Measurements from ENCODE around the gene ARNT2.

The ARNT2 gene

DNA sequence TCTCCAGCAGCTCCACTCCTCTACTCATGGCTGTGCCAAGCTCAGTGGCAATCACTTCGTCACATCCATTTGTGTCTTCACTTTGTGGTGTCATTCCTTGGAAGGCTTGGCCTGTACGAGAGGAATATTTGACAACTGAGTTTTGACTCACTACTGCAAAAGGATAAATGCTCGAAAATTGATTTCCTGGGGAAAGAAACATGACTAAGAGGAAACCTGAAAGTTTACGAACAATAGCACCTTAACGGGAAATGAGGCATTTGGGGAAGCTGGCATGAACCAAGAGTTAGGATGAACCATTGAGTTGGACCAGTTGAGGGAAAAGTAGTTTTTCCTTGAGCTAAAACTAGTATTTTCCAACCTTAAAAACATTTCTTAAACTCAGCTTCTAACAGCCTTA, 216.7 kb downstream of the ARNT2 start:
- in situ Hi-C loops (cut with HindIII; ENCODE audit: low pct_ligation_motif_present, low sequenced_read_pairs), result no loop called here
- Histone ChIP-seq H3K36me3 (replicated peaks) (no peaks in the 10 kb centered on the region), H3K4me3 (ENCODE audit: low read depth, low read length) (no peak overlapping the region), H3K27me3 (replicated peaks) (no peaks in the 10 kb centered on the region), H3K27ac (no peak overlapping the region)
- no peak for DNase-seq
- TF ChIP-seq, protein P1, sequence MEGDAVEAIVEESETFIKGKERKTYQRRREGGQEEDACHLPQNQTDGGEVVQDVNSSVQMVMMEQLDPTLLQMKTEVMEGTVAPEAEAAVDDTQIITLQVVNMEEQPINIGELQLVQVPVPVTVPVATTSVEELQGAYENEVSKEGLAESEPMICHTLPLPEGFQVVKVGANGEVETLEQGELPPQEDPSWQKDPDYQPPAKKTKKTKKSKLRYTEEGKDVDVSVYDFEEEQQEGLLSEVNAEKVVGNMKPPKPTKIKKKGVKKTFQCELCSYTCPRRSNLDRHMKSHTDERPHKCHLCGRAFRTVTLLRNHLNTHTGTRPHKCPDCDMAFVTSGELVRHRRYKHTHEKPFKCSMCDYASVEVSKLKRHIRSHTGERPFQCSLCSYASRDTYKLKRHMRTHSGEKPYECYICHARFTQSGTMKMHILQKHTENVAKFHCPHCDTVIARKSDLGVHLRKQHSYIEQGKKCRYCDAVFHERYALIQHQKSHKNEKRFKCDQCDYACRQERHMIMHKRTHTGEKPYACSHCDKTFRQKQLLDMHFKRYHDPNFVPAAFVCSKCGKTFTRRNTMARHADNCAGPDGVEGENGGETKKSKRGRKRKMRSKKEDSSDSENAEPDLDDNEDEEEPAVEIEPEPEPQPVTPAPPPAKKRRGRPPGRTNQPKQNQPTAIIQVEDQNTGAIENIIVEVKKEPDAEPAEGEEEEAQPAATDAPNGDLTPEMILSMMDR (IDR thresholded peaks at IDR 0.05; ENCODE audit: low read depth, low read length, missing control alignments), result no peak

DNA sequence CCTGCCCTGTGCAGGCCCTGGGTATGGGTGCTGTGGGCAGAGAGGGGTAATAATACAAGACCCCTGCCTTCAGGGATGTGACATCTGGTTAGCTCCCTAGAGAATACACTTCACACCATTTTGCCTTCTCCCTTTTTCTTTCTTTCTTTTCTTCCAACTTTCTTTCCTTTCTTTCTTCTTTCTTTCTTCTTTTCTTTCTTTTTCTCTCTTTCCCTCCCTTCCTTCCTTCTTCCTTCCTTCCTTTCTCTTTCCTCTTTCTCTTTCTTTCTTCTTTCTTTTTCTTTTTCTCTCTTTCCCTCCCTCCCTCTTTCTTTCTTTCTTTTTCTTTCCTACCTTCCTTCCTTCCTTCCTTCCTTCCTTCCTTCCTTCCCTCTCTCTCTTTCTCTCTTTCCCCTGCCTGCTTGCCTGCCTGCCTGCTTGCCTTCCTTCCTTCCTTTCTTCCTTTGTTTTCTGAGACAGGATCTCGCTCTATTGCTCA, 222.5 kb downstream of the ARNT2 start:
- Histone ChIP-seq H3K27me3 (replicated peaks) (no peaks in the 10 kb centered on the region), H3K4me3 (ENCODE audit: low read depth, low read length) (no peak overlapping the region), H3K27ac (no peak overlapping the region), H3K36me3 (replicated peaks) (no peaks in the 10 kb centered on the region)
- in situ Hi-C loops (cut with HindIII; ENCODE audit: low pct_ligation_motif_present, low sequenced_read_pairs), result no loop called here
- TF ChIP-seq, protein P1 (IDR thresholded peaks at IDR 0.05; ENCODE audit: low read depth, low read length, missing control alignments), result no peak
- no peak for DNase-seq

DNA sequence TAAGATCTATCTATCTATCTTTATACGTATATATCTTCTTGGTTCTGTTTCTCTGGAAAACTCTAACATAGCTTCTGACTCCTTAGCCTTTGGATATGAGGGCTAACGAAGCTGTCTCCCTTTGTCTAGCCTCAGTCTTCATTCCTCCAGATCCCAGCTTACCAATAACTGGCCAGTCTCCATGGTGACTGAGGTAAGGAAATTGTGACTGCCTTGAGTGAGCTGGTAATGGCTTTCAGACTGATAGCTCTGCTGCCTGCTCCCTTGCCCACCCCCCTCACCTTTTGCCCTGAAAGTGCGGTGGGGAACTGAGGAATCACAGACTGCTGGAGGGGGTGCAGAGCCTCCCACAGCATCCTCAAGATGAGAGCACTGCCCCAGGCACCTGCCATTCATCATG, 225.2 kb downstream of the ARNT2 start:
- no peak for DNase-seq
- no peak overlapping the region for H3K4me3 ChIP-seq (ENCODE audit: low read depth, low read length)
- H3K36me3 ChIP-seq (replicated peaks), result no peaks in the 10 kb centered on the region
- H3K27me3 ChIP-seq (replicated peaks), result no peaks in the 10 kb centered on the region
- no peak overlapping the region for H3K27ac ChIP-seq
- TF ChIP-seq, protein P1 (IDR thresholded peaks at IDR 0.05; ENCODE audit: low read depth, low read length, missing control alignments), result no peak
- in situ Hi-C loops (cut with HindIII; ENCODE audit: low pct_ligation_motif_present, low sequenced_read_pairs), result no loop called here

DNA sequence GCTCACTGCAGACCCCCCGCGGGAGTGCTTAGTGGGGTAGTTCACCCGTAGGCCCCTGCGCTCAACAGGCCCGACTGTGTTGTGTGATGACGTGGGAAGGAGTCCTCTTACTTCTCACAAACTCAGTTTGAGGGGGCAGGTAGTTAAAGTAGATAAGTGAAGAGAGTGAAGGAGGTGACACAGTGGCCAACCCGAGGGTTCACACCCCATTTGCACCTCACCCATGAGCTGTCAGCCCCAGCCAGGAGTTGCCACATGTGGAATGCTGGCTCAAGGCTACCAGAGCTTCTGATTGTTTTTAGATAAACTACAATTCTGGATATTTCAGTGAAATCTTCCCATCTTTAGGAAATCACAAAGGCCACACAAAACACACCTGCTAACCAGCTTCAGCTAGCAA, 226.8 kb downstream of the ARNT2 start:
- TF ChIP-seq, protein P1 (IDR thresholded peaks at IDR 0.05; ENCODE audit: low read depth, low read length, missing control alignments), result no peak
- Histone ChIP-seq H3K4me3 (ENCODE audit: low read depth, low read length) (no peak overlapping the region), H3K27me3 (replicated peaks) (no peaks in the 10 kb centered on the region), H3K27ac (no peak overlapping the region), H3K36me3 (replicated peaks) (no peaks in the 10 kb centered on the region)
- in situ Hi-C loops (cut with HindIII; ENCODE audit: low pct_ligation_motif_present, low sequenced_read_pairs), result no loop called here
- DNase-seq, result no peak

DNA sequence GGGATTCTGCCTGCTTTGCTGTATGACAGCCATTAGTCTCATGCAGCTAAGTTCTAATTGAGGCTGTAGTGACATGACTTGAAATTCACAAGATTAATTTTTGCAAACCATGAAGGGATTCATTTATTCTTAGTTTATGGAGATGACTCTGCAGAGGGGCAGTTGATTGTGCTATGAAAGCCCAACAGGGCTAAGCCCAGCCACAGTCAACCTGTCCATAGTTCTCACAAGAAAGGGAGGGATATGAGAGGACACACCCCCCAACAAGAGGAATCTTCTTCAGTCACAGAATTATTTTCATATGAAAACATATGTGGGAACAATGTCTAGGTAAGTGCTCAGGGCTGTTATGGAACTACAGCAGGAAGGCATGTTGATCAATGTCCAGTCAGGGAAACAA, 229.0 kb downstream of the ARNT2 start:
- DNase-seq, result no peak
- in situ Hi-C loops (cut with HindIII; ENCODE audit: low pct_ligation_motif_present, low sequenced_read_pairs), result no loop called here
- Histone ChIP-seq H3K36me3 (replicated peaks) (no peaks in the 10 kb centered on the region), H3K27me3 (replicated peaks) (no peaks in the 10 kb centered on the region), H3K27ac (no peak overlapping the region), H3K4me3 (ENCODE audit: low read depth, low read length) (no peak overlapping the region)
- TF ChIP-seq, protein P1 (IDR thresholded peaks at IDR 0.05; ENCODE audit: low read depth, low read length, missing control alignments), result no peak

DNA sequence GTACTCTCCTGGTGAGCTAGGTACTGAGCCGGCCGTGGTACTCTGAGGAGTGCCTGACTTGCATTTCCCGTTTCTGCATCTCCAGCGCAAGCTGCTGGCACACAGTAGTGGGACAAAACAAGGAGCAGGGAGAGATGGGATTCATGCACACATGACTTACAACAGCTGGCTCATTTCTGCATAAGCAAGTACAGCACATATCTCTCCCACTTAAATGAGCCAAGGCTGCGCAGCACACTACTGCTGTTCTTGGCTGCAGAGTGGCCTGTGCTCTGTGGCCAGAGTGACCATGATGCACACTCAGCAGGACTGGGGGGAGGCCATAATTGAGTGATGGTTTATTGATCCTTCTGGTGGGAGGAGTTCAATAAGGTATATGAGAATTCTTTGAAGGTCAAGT, 231.8 kb downstream of the ARNT2 start:
- H3K4me3 ChIP-seq (ENCODE audit: low read depth, low read length), result no peak overlapping the region
- no peak for DNase-seq
- TF ChIP-seq, protein P1 (IDR thresholded peaks at IDR 0.05; ENCODE audit: low read depth, low read length, missing control alignments), result no peak
- H3K36me3 ChIP-seq (replicated peaks), result no peaks in the 10 kb centered on the region
- H3K27me3 ChIP-seq (replicated peaks), result no peaks in the 10 kb centered on the region
- in situ Hi-C loops (cut with HindIII; ENCODE audit: low pct_ligation_motif_present, low sequenced_read_pairs), result no loop called here
- no peak overlapping the region for H3K27ac ChIP-seq
